Neural crest cell (in vitro differentiated cells): ENCODE results near the gene VDR. TPM values are rescaled to one million over a fixed set of nuclear protein-coding genes. Genes with fewer than 3 reads are reported as not detected.
A peak's percentile ranks its signal among the peaks of the same experiment; 100 is the strongest.

Experiments used
- DNase-seq: peaks from one replicate; pipeline ENCODE4 v3.0.0; 2021; ENCODE audit warnings: low read depth, mixed read lengths, low spot score
- H3K27ac Mint-ChIP-seq: one replicate; pipeline ENCODE4 v1.8.0; 2021; ENCODE audit warnings: mild to moderate bottlenecking, mixed read lengths; ENCODE audit not compliant: unreplicated experiment
- H3K27me3 Mint-ChIP-seq: 2 replicates; pipeline ENCODE4 v1.8.0; 2021; ENCODE audit warnings: low read depth, mild to moderate bottlenecking, mixed read lengths
- H3K36me3 Mint-ChIP-seq: 2 replicates; pipeline ENCODE4 v1.8.0; 2021; ENCODE audit warnings: low read depth, mild to moderate bottlenecking, mixed read lengths
- H3K4me1 Mint-ChIP-seq: 2 replicates; pipeline ENCODE4 v1.8.0; 2021; ENCODE audit warnings: mixed read lengths
- H3K4me3 Mint-ChIP-seq: one replicate; pipeline ENCODE4 v1.8.0; 2021; ENCODE audit warnings: mild to moderate bottlenecking, mixed read lengths
- H3K9me3 Mint-ChIP-seq: 2 replicates; pipeline ENCODE4 v1.8.0; 2021; ENCODE audit warnings: mixed read lengths
- CTCF ChIP-seq: fragments of 200-600 bp; sonication (generic); conservative IDR thresholded peaks from 2 replicates; pipeline ENCODE4 v1.5.0; 2021; ENCODE audit warnings: antibody characterized with exemption, mild to moderate bottlenecking
- total RNA-seq: library from RNA; stranded (reverse); gene quantifications from 2 replicates; pipeline ENCODE4 v1.2.1, GENCODE V29; 2021

The VDR gene
- total RNA-seq, 1 donor from 2014 or later = not detected

- Mint-ChIP-seq H3K4me1 (no peaks in the 10 kb centered on the region), H3K4me3 (no peak overlapping the region), H3K27ac (no peak overlapping the region), H3K36me3 (no peaks in the 10 kb centered on the region), H3K9me3 (no peaks in the 10 kb centered on the region), H3K27me3 (peaks cover 48% of the 10 kb centered on the region)
- DNase-seq = no peak
- TF ChIP-seq CTCF = no peak
Measured at GRCh38 chr12:47896633-47897032, 8.2 kb downstream of the VDR start.

- Mint-ChIP-seq H3K4me3 (no peak overlapping the region), H3K36me3 (no peaks in the 10 kb centered on the region), H3K27ac (no peak overlapping the region), H3K27me3 (peaks cover 41% of the 10 kb centered on the region), H3K9me3 (no peaks in the 10 kb centered on the region), H3K4me1 (no peaks in the 10 kb centered on the region)
- DNase-seq = no peak
- TF ChIP-seq CTCF = no peak
Measured at GRCh38 chr12:47896022-47896421, 8.8 kb downstream of the VDR start.

GRCh38 chr12:47894652-47895051, 10.1 kb downstream of the VDR start:
- DNase-seq = no peak
- H3K27me3 Mint-ChIP-seq = peaks cover 33% of the 10 kb centered on the region

GRCh38 chr12:47894068-47894467, 10.7 kb downstream of the VDR start:
- Mint-ChIP-seq H3K27me3 (peaks cover 29% of the 10 kb centered on the region), H3K27ac (no peak overlapping the region), H3K9me3 (no peaks in the 10 kb centered on the region), H3K36me3 (no peaks in the 10 kb centered on the region), H3K4me1 (no peaks in the 10 kb centered on the region), H3K4me3 (no peak overlapping the region)
- no peak for TF ChIP-seq CTCF
- no peak for DNase-seq

More at GRCh38 chr12:47894652-47895051, 10.1 kb downstream of the VDR start:
- Mint-ChIP-seq H3K4me1 (no peaks in the 10 kb centered on the region), H3K27ac (no peak overlapping the region), H3K9me3 (no peaks in the 10 kb centered on the region), H3K36me3 (no peaks in the 10 kb centered on the region), H3K4me3 (no peak overlapping the region)
- TF ChIP-seq CTCF = no peak

GRCh38 chr12:47892819-47893218, 12.0 kb downstream of the VDR start:
- Mint-ChIP-seq H3K27me3 (peaks cover 23% of the 10 kb centered on the region), H3K9me3 (no peaks in the 10 kb centered on the region)
- no peak for TF ChIP-seq CTCF

GRCh38 chr12:47891356-47891755, 13.4 kb downstream of the VDR start:
- peaks cover 15% of the 10 kb centered on the region for H3K27me3 Mint-ChIP-seq
- no peaks in the 10 kb centered on the region for H3K36me3 Mint-ChIP-seq
- TF ChIP-seq CTCF = no peak
- H3K4me3 Mint-ChIP-seq = no peak overlapping the region
- no peak overlapping the region for H3K27ac Mint-ChIP-seq
- no peaks in the 10 kb centered on the region for H3K9me3 Mint-ChIP-seq
- no peak for DNase-seq
- H3K4me1 Mint-ChIP-seq = no peaks in the 10 kb centered on the region

More at GRCh38 chr12:47892819-47893218, 12.0 kb downstream of the VDR start:
- Mint-ChIP-seq H3K36me3 (no peaks in the 10 kb centered on the region), H3K27ac (peak overlapping the region; percentile 46), H3K4me3 (no peak overlapping the region), H3K4me1 (no peaks in the 10 kb centered on the region)
- no peak for DNase-seq
